Naive B cell (primary cell): ENCODE results near the gene ADGRF1. TPM values are rescaled to one million over a fixed set of nuclear protein-coding genes. Genes with fewer than 3 reads are reported as not detected.

ENCODE experiments used
- ATAC-seq, 2 donors: fragments of 150-1000 bp; cut with Tn5 transposase; 2 replicates each; pipeline ENCODE4 v1.10.0; 2021; ENCODE audit warnings: low read depth in 2 of 2, mild to moderate bottlenecking in 2 of 2, moderate library complexity in 2 of 2
- DNase-seq: peaks from one replicate; pipeline ENCODE4 v3.0.0; 2022
- H3K27ac Mint-ChIP-seq, 6 donors: one replicate each; pipeline ENCODE4 v1.8.0; 2020 to 2022; ENCODE audit warnings: mild to moderate bottlenecking in 6 of 6, mixed read lengths in 6 of 6, moderate library complexity in 5 of 6, inconsistent platforms in 2 of 6
- H3K27me3 Mint-ChIP-seq, 3 donors: one replicate each; pipeline ENCODE4 v1.8.0; 2021 to 2022; ENCODE audit warnings: mixed read lengths in 3 of 3, mild to moderate bottlenecking in 1 of 3
- H3K36me3 Mint-ChIP-seq, 2 donors: one replicate each; pipeline ENCODE4 v1.8.0; 2020 to 2022; ENCODE audit warnings: mixed read lengths in 2 of 2, inconsistent platforms in 1 of 2, mild to moderate bottlenecking in 1 of 2
- H3K4me1 Mint-ChIP-seq, 3 donors: one replicate each; pipeline ENCODE4 v1.8.0; 2020 to 2022; ENCODE audit warnings: mixed read lengths in 3 of 3, inconsistent platforms in 1 of 3, mild to moderate bottlenecking in 1 of 3, moderate library complexity in 1 of 3
- H3K4me3 Mint-ChIP-seq, 8 donors: one replicate each; pipeline ENCODE4 v1.8.0; 2020 to 2022; ENCODE audit warnings: mild to moderate bottlenecking in 8 of 8, mixed read lengths in 8 of 8, moderate library complexity in 8 of 8, inconsistent platforms in 2 of 8
- H3K9me3 Mint-ChIP-seq, 7 donors: one replicate each; pipeline ENCODE4 v1.8.0; 2020 to 2022; ENCODE audit warnings: mixed read lengths in 7 of 7, mild to moderate bottlenecking in 5 of 7, inconsistent platforms in 2 of 7, moderate library complexity in 1 of 7
- polyA plus RNA-seq, 6 donors: library from polyadenylated mRNA; unstranded; fragments of 300-500 nt; fragmentation: Illumina TruSeq; gene quantifications; one replicate each; pipeline ENCODE4 v1.2.3, GENCODE V29; 2021; ENCODE audit warnings: low read depth in 6 of 6

ADGRF1 gene
- polyA plus RNA-seq, 6 donors from 2014 or later = not detected

DNA sequence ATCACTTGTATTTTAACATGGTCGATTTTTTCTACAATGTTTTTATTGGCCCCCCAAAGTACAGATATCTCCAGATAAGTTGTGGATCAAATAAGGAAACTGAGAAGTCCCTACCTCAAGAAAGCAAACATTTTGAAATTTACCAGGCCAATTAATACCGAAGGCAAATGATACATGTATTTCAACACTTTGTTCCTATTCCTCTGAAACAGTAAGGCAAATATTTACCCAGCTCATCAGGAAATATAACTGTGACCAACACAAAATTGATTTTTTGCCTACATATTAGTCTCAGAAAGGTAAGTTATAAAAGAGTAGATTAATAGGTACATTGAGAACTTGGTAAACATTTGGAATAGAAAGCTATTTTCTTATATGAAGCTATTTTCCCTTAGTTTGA lies 69.1 kb downstream of the ADGRF1 start:
- Mint-ChIP-seq H3K27ac (no peak overlapping the region), H3K4me1 (no peaks in the 10 kb centered on the region), H3K9me3 (no peaks in the 10 kb centered on the region), H3K27me3 (peaks cover 0 to 9% (median 0%) of the 10 kb centered on the region in 3 donors), H3K36me3 (no peaks in the 10 kb centered on the region), H3K4me3 (no peak overlapping the region)
- no peak for DNase-seq
- ATAC-seq = no peak

DNA sequence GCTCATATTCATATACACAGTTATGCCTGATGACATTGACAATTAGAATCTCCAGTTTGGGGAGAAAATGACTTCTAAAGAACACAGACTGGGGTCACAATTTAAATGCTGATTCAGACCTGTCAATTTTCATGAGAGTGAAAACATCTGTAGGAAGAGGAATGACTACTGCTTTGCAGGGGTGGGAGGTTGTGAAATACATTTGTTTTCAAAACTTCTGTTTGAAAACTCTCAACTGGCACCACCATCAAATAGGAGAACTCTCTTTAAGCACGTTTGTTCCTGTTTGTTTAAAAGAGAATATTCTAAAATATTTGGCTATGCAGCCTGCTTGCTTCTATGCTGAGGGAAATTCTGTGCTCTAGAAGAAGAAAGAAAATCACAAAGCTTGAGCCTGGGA lies 69.6 kb downstream of the ADGRF1 start:
- Mint-ChIP-seq H3K4me3 (no peak overlapping the region), H3K27me3 (peaks cover 0 to 9% (median 0%) of the 10 kb centered on the region in 3 donors), H3K36me3 (no peaks in the 10 kb centered on the region), H3K9me3 (no peaks in the 10 kb centered on the region), H3K27ac (no peak overlapping the region), H3K4me1 (no peaks in the 10 kb centered on the region)
- DNase-seq = no peak
- ATAC-seq = no peak

DNA sequence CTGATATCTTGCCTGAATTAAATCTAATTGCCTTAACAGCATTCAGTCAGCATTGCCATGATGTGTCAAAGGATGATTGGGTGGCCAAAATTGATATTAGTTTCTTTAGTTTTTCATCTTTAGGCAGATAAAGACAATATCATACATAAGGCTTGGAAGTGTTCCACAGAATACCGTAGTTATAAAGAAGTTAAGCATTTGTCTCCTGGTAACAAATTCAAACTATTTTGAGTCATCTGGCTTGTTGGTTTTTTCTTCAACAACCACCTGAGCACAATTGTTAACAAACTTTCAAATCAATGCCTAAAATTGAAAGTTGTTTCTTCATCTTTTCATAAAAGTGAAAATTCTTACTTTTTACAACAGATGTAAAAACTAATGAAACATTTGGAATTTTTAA lies 72.9 kb downstream of the ADGRF1 start:
- Mint-ChIP-seq H3K27ac (no peak overlapping the region), H3K27me3 (peaks cover 6 to 17% (median 8%) of the 10 kb centered on the region in 3 donors), H3K9me3 (peaks cover 0 to 3% (median 0%) of the 10 kb centered on the region in 7 donors), H3K4me1 (no peaks in the 10 kb centered on the region), H3K4me3 (no peak overlapping the region), H3K36me3 (no peaks in the 10 kb centered on the region)
- DNase-seq (no peak), ATAC-seq (no peak)

DNA sequence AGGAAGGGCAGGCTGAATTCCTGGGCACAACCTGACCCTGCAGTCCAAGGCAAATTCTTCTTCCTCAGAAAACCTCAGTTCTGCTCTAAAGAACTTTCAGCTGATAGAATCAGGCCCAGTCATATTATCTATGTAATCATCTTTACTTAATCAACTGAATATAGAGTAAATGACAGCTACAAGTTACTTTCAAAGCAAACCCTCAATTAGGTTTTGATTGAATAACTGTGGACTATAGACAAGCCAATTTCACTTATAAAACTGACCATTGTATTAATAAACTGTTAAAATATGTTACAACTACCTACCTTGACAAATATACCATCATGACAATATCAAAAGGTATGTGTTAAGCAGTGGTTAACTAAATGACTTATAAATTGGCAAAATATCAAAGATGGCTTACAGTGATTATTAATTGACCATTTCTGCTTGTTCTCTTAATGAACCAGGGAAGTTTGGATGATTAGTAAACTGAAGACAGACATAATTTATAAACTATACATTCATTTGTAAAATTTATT lies 74.2 kb downstream of the ADGRF1 start:
- Mint-ChIP-seq H3K9me3 (peaks cover 0 to 3% (median 0%) of the 10 kb centered on the region in 7 donors), H3K4me3 (no peak overlapping the region), H3K4me1 (no peaks in the 10 kb centered on the region), H3K27me3 (peaks cover 6 to 17% (median 8%) of the 10 kb centered on the region in 3 donors), H3K27ac (no peak overlapping the region), H3K36me3 (no peaks in the 10 kb centered on the region)
- DNase-seq (no peak), ATAC-seq (no peak)

DNA sequence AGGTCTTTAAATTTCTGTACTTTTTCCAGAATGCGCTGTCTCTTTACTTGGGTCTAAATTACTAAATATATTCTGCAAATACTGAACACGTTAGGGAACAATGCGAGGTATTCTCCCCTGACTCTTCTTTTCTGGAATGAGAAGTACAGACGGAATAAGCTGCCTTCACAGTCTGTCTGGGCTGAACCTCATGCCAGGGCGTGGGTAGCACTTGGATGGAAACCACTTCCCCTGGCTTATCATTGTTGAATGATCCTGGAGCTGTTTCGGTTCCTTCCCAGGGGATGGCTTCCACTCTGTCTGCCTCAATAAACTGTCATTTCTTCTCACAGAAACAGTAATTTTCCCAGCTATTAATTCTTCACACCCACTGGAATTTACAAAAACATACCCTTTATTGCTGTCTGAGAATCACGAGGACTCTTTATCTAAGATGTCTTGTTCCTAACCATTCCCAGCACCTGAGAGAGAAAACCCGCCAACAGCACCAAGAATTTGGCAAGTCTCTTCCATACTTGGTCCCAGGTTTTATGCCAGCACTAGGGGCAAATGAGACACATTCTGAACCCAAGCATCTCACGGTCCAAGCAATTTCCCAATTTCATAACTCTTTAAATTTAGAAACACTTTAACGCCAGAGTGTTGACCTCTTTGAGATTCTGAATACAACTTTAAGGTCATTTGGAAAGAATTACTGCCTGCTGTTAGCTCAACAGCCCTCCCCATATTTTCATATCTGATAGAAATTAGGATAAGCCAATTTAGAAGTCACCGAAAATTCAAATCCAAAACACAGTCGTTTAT lies 77.2 kb downstream of the ADGRF1 start:
- Mint-ChIP-seq H3K27me3 (peaks cover 6 to 8% (median 8%) of the 10 kb centered on the region in 3 donors), H3K4me3 (no peak overlapping the region), H3K9me3 (peaks cover 0 to 3% (median 0%) of the 10 kb centered on the region in 7 donors), H3K27ac (no peak overlapping the region), H3K4me1 (no peaks in the 10 kb centered on the region), H3K36me3 (no peaks in the 10 kb centered on the region)
- no peak for DNase-seq
- no peak for ATAC-seq

DNA sequence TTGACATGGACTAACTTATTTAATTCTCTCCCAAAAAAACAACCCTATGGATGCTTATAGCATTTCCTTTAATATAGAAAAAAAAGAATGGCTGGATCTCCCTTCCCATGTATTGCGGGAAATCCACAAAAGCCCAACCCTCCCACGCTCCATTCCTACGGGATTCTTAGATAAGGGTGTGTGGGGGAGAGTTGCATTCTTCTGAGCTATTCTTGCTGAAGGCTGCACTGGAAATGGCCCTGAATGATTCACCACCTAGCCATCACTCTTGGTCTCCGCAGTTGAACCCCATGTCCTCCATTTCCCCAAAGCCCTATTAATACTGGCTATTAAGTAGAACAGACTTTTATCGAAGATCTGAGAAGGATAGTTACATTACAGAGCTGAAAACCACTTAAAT lies 78.5 kb downstream of the ADGRF1 start:
- Mint-ChIP-seq H3K27ac (no peak overlapping the region), H3K9me3 (peaks cover 0 to 7% (median 0%) of the 10 kb centered on the region in 7 donors), H3K27me3 (peaks cover 8 to 15% (median 11%) of the 10 kb centered on the region in 3 donors), H3K4me1 (no peaks in the 10 kb centered on the region), H3K4me3 (no peak overlapping the region), H3K36me3 (no peaks in the 10 kb centered on the region)
- DNase-seq (no peak), ATAC-seq (no peak)

DNA sequence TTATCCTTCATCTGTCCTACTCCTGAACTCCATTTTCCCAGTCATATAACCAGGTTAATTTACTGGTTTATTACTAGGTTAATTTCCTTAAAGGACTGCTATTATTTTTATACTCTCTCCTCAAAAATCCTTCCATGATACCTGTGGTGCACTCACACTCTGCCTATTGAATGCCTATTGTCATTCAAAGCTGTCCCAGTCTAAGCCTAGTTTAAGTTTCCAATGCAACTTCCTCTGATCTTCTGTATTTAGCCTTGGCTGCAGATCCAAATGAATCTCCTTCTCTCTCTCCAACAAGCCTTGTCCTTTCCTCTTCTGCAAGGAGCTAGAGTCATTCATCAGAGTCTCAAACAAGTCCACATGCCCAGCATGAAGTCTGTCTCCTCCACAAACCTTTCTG lies 79.1 kb downstream of the ADGRF1 start:
- no peaks in the 10 kb centered on the region for H3K36me3 Mint-ChIP-seq
- H3K4me1 Mint-ChIP-seq = no peaks in the 10 kb centered on the region
- ATAC-seq (no peak), DNase-seq (no peak)
- peaks cover 0 to 7% (median 0%) of the 10 kb centered on the region in 7 donors for H3K9me3 Mint-ChIP-seq
- peaks cover 8 to 15% (median 11%) of the 10 kb centered on the region in 3 donors for H3K27me3 Mint-ChIP-seq
- no peak overlapping the region for H3K27ac Mint-ChIP-seq
- H3K4me3 Mint-ChIP-seq = no peak overlapping the region

DNA sequence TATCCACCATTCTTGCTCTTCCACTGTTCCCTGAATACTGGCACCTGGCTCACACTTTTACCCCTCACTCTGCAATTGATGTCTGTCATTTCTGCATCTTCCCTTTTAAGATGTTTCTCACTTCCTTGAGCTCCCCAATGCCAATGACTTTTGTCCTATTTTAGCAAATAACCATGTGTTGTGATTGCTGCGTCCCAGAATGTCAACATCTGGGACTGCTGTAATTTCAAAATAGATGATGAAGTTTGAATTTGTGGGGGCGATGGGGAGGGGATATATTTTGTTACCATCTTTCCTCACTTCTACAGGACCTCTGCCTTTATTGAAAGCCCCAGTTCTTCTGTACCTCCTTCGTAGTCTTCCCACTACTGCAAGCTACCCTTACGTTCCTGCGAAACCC lies 80.4 kb downstream of the ADGRF1 start:
- no peak overlapping the region for H3K27ac Mint-ChIP-seq
- H3K4me3 Mint-ChIP-seq = no peak overlapping the region
- H3K36me3 Mint-ChIP-seq = no peaks in the 10 kb centered on the region
- H3K9me3 Mint-ChIP-seq = peaks cover 0 to 7% (median 0%) of the 10 kb centered on the region in 7 donors
- ATAC-seq (no peak), DNase-seq (no peak)
- H3K27me3 Mint-ChIP-seq = peaks cover 7 to 17% (median 14%) of the 10 kb centered on the region in 3 donors
- H3K4me1 Mint-ChIP-seq = no peaks in the 10 kb centered on the region

DNA sequence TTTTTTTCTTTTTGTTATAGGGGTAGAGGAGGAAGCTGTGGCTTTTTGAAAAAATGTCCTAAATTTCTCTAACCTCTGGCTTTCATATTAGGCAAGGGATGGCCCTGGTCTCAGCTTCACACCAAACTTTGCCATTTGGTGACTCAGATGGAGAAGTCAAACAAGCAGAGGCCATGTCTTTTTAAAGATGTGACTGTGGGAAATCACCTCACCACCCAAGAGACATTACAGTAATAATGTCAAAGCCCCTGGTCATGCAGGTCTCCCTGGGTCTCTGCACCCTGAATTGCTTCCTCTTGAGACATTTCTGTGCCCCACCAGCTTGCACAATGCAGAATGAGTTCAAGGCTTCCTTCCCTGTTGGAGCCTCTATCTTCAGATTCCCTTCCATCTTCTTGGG lies 80.9 kb downstream of the ADGRF1 start:
- ATAC-seq (no peak), DNase-seq (no peak)
- Mint-ChIP-seq H3K36me3 (no peaks in the 10 kb centered on the region), H3K4me3 (no peak overlapping the region), H3K9me3 (peaks cover 0 to 4% (median 0%) of the 10 kb centered on the region in 7 donors), H3K4me1 (no peaks in the 10 kb centered on the region), H3K27ac (no peak overlapping the region), H3K27me3 (peaks cover 4 to 17% (median 12%) of the 10 kb centered on the region in 3 donors)

DNA sequence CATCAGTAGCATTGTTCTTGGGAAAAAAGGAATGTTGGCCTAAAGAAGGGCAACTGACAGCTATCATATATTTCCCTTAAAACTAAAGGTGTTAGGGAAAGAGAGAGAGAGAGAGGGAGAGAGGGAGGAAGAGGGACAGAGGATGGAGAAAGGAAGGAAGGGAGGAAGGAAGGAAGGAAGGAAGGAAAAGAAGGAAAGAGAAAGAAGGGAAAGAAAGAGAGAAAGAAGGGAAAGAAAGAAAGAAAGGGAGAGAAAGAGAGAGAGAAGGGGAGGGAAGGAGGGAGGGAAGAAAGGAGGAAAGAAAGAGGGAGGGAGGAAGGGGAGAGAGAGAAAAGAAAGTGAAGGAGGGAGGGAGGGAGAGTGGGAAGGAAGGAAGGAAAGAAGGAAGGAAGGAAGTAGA lies 82.7 kb downstream of the ADGRF1 start:
- Mint-ChIP-seq H3K27me3 (peaks cover 4 to 19% (median 12%) of the 10 kb centered on the region in 3 donors), H3K4me3 (no peak overlapping the region), H3K4me1 (no peaks in the 10 kb centered on the region), H3K9me3 (peaks cover 0 to 4% (median 0%) of the 10 kb centered on the region in 7 donors), H3K36me3 (no peaks in the 10 kb centered on the region), H3K27ac (no peak overlapping the region)
- ATAC-seq = no peak
- DNase-seq = no peak

DNA sequence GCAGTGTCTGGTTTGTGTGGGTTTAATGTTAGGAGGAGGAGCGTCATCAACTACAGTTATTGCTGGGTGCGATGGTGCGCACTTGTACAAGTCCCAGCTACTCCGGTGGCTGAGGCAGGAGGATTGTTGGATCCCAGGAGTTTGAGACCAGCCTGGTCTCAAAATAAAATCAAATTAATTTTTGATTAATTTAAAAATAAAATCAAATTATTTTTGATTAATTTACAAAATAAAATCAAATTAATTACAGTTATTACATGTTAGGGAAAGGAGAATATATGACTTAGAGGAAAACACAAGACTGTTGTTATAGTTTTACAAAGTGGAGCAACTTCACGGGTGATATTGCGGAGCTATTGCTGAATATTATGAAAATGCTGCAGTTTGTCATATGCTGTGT lies 85.7 kb downstream of the ADGRF1 start:
- Mint-ChIP-seq H3K4me1 (no peaks in the 10 kb centered on the region), H3K4me3 (no peak overlapping the region), H3K27me3 (peaks cover 4 to 29% (median 18%) of the 10 kb centered on the region in 3 donors), H3K36me3 (no peaks in the 10 kb centered on the region), H3K9me3 (peaks cover 0 to 9% (median 0%) of the 10 kb centered on the region in 7 donors), H3K27ac (no peak overlapping the region)
- no peak for DNase-seq
- ATAC-seq = no peak

DNA sequence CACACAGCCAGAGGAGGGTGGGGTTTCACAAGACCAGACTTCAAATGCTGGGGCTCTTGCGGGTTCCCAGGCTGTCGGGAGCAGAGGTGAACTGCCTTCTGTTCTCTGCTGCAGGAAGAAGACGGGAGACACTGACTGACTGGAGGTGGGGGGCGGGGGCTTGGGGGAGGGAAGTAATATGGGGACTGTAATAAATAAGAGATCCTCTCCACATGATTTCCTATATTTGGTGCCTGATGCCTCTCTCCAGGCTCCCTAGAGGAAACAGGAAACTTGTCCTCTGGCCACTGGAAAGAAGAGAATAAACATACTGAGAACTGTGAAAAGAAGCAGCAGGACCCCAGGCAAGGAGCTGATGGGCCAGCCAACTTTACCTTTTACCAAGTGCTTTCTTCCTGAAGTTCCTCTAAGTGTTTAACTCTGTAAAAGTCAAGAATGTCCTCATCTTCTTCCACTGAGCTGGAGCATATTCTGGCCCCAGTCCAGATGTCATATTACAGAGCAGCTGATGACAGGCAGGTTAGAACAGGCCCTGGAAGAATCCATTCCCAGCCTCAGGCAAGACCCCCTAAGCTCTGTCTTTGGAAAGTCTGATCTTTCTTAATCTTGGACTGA lies 87.2 kb downstream of the ADGRF1 start:
- no peak for DNase-seq
- Mint-ChIP-seq H3K36me3 (no peaks in the 10 kb centered on the region), H3K27ac (no peak overlapping the region), H3K4me3 (no peak overlapping the region), H3K4me1 (no peaks in the 10 kb centered on the region), H3K9me3 (peaks cover 0 to 9% (median 0%) of the 10 kb centered on the region in 7 donors), H3K27me3 (peaks cover 4 to 29% (median 18%) of the 10 kb centered on the region in 3 donors)
- ATAC-seq = no peak

DNA sequence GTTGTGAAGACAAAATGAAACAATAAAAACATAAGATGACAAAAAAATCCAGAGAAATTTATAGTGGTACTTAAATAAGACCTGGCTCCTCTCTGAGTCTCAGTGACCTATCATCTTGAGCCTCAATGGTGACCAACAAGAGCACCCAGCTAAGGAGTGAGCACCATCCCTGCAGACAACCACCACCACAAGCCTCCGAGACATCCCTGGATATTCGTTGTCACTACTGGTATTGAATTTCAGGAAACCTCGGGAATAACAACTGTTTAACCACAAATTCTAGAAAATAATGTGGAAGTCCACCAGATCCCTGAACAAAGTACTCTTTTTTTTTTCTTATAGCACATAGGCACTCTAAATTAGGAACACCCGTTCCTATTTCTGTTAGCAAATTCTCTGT lies 88.2 kb downstream of the ADGRF1 start:
- Mint-ChIP-seq H3K4me3 (no peak overlapping the region), H3K27me3 (peaks cover 4 to 22% (median 13%) of the 10 kb centered on the region in 3 donors), H3K9me3 (peaks cover 0 to 4% (median 0%) of the 10 kb centered on the region in 7 donors), H3K36me3 (no peaks in the 10 kb centered on the region), H3K27ac (no peak overlapping the region), H3K4me1 (no peaks in the 10 kb centered on the region)
- no peak for ATAC-seq
- no peak for DNase-seq
